ENCODE measurements around the gene TBC1D14.

Gene TBC1D14

GRCh38 chr4:7042503-7043283 lies 133.1 kb downstream of the TBC1D14 start:
- Mint-ChIP-seq H3K27ac (peak overlapping the region; percentile 94), H3K4me3 (peak overlapping the region; percentile 92), H3K4me1 (peaks cover 51% of the 10 kb centered on the region), H3K36me3 (peaks cover 18% of the 10 kb centered on the region), H3K9me3 (no peaks in the 10 kb centered on the region)
- DNase-seq (ENCODE audit: low spot score in 2 of 2) (peak; percentile 95 to 97), ATAC-seq (peak; percentile 90)

GRCh38 chr4:7043284-7044136 lies 133.9 kb downstream of the TBC1D14 start, which contains the start of gene TADA2B:
TSS of gene TADA2B (plus strand) at chr4:7043372. CDS start at chr4:7043580, 208 bp downstream.
- peak within 1 kb of the TSS; percentile 94 for H3K27ac Mint-ChIP-seq
- peak within 1 kb of the TSS; percentile 92 for H3K4me3 Mint-ChIP-seq
- peak; percentile 44 to 84 for DNase-seq (ENCODE audit: low spot score in 2 of 2)
- peak; percentile 67 for ATAC-seq
- peaks cover 18% of the 10 kb centered on the region for H3K36me3 Mint-ChIP-seq
- peaks cover 56% of the 10 kb centered on the region for H3K4me1 Mint-ChIP-seq
- H3K9me3 Mint-ChIP-seq = no peaks in the 10 kb centered on the region

GRCh38 chr4:7044137-7044930 lies 134.7 kb downstream of the TBC1D14 start:
- peaks cover 18% of the 10 kb centered on the region for H3K36me3 Mint-ChIP-seq
- DNase-seq (ENCODE audit: low spot score in 2 of 2) = no peak
- H3K9me3 Mint-ChIP-seq = no peaks in the 10 kb centered on the region
- H3K4me1 Mint-ChIP-seq = peaks cover 62% of the 10 kb centered on the region
- peak overlapping the region; percentile 92 for H3K4me3 Mint-ChIP-seq
- no peak for ATAC-seq
- peak overlapping the region; percentile 94 for H3K27ac Mint-ChIP-seq

- H3K36me3 Mint-ChIP-seq = peaks cover 18% of the 10 kb centered on the region
- peak overlapping the region; percentile 26 for H3K27ac Mint-ChIP-seq
- no peaks in the 10 kb centered on the region for H3K9me3 Mint-ChIP-seq
- no peak for DNase-seq (ENCODE audit: low spot score in 2 of 2)
- H3K4me3 Mint-ChIP-seq = peak overlapping the region; percentile 92
- peaks cover 68% of the 10 kb centered on the region for H3K4me1 Mint-ChIP-seq
- no peak for ATAC-seq
Measured at GRCh38 chr4:7045553-7045952, 135.9 kb downstream of the TBC1D14 start.

- peaks cover 68% of the 10 kb centered on the region for H3K4me1 Mint-ChIP-seq
- no peak for ATAC-seq
Measured at GRCh38 chr4:7045961-7046921, 136.6 kb downstream of the TBC1D14 start.

GRCh38 chr4:7046971-7047370 lies 137.3 kb downstream of the TBC1D14 start:
- Mint-ChIP-seq H3K4me3 (peak overlapping the region; percentile 92), H3K36me3 (peaks cover 17% of the 10 kb centered on the region), H3K4me1 (peaks cover 63% of the 10 kb centered on the region), H3K9me3 (no peaks in the 10 kb centered on the region), H3K27ac (peak overlapping the region; percentile 86)
- ATAC-seq (no peak), DNase-seq (ENCODE audit: low spot score in 2 of 2) (no peak)

More at GRCh38 chr4:7045961-7046921, 136.6 kb downstream of the TBC1D14 start:
- Mint-ChIP-seq H3K4me3 (peak overlapping the region; percentile 92), H3K9me3 (no peaks in the 10 kb centered on the region), H3K27ac (peak overlapping the region; percentile 86), H3K36me3 (peaks cover 18% of the 10 kb centered on the region)
- DNase-seq (ENCODE audit: low spot score in 2 of 2) = no peak

GRCh38 chr4:7048642-7049041 lies 139.0 kb downstream of the TBC1D14 start:
- Mint-ChIP-seq H3K27ac (peak overlapping the region; percentile 88), H3K36me3 (peaks cover 16% of the 10 kb centered on the region), H3K4me1 (peaks cover 63% of the 10 kb centered on the region), H3K4me3 (no peak overlapping the region), H3K9me3 (no peaks in the 10 kb centered on the region)
- ATAC-seq (no peak), DNase-seq (ENCODE audit: low spot score in 2 of 2) (no peak)

GRCh38 chr4:7049295-7049694 lies 139.7 kb downstream of the TBC1D14 start:
- no peak for ATAC-seq
- peaks cover 23% of the 10 kb centered on the region for H3K36me3 Mint-ChIP-seq
- H3K27ac Mint-ChIP-seq = peak overlapping the region; percentile 88
- no peak overlapping the region for H3K4me3 Mint-ChIP-seq
- DNase-seq (ENCODE audit: low spot score in 2 of 2) = no peak
- peaks cover 70% of the 10 kb centered on the region for H3K4me1 Mint-ChIP-seq
- H3K9me3 Mint-ChIP-seq = no peaks in the 10 kb centered on the region

- ATAC-seq (no peak), DNase-seq (ENCODE audit: low spot score in 2 of 2) (no peak)
- Mint-ChIP-seq H3K36me3 (peaks cover 27% of the 10 kb centered on the region), H3K9me3 (no peaks in the 10 kb centered on the region), H3K4me3 (no peak overlapping the region), H3K4me1 (peaks cover 68% of the 10 kb centered on the region), H3K27ac (peak overlapping the region; percentile 88)
Measured at GRCh38 chr4:7049739-7050138, 140.1 kb downstream of the TBC1D14 start.

- H3K27ac Mint-ChIP-seq = no peak overlapping the region
- H3K36me3 Mint-ChIP-seq = peaks cover 31% of the 10 kb centered on the region
- H3K4me1 Mint-ChIP-seq = peaks cover 59% of the 10 kb centered on the region
- no peak overlapping the region for H3K4me3 Mint-ChIP-seq
- no peaks in the 10 kb centered on the region for H3K9me3 Mint-ChIP-seq
- DNase-seq (ENCODE audit: low spot score in 2 of 2) (no peak), ATAC-seq (no peak)
Measured at GRCh38 chr4:7050481-7051143, 141.0 kb downstream of the TBC1D14 start.

GRCh38 chr4:7051144-7051495 lies 141.5 kb downstream of the TBC1D14 start:
- no peak overlapping the region for H3K4me3 Mint-ChIP-seq
- no peak for DNase-seq (ENCODE audit: low spot score in 2 of 2)
- ATAC-seq = no peak
- H3K27ac Mint-ChIP-seq = no peak overlapping the region
- peaks cover 34% of the 10 kb centered on the region for H3K36me3 Mint-ChIP-seq
- H3K4me1 Mint-ChIP-seq = peaks cover 54% of the 10 kb centered on the region
- no peaks in the 10 kb centered on the region for H3K9me3 Mint-ChIP-seq

GRCh38 chr4:7051905-7052304 lies 142.3 kb downstream of the TBC1D14 start:
- Mint-ChIP-seq H3K4me3 (no peak overlapping the region), H3K4me1 (peaks cover 46% of the 10 kb centered on the region), H3K27ac (no peak overlapping the region), H3K9me3 (no peaks in the 10 kb centered on the region), H3K36me3 (peaks cover 41% of the 10 kb centered on the region)
- DNase-seq (ENCODE audit: low spot score in 2 of 2) = no peak
- ATAC-seq = no peak

- Mint-ChIP-seq H3K9me3 (no peaks in the 10 kb centered on the region), H3K27ac (peak overlapping the region; percentile 79), H3K4me1 (peaks cover 42% of the 10 kb centered on the region), H3K4me3 (no peak overlapping the region), H3K36me3 (peaks cover 45% of the 10 kb centered on the region)
- DNase-seq (ENCODE audit: low spot score in 2 of 2) (no peak), ATAC-seq (no peak)
Measured at GRCh38 chr4:7052313-7052712, 142.7 kb downstream of the TBC1D14 start.

All from stimulated activated effector memory CD8-positive, alpha-beta T cell treated with anti-CD3 and anti-CD28 coated beads, Interleukin-12 subunit alpha, Interleukin-12 subunit beta, amount 100 ng/mL, for 72 hours (primary cell).